A549 (cell line): Measurements from ENCODE around the gene TAX1BP1. TPM values are rescaled to one million over a fixed set of nuclear protein-coding genes. Genes with fewer than 3 reads are reported as not detected.

Source experiments
- ATAC-seq, 2 experiments: fragments of 200-7000 bp in 1 of 2; fragments of >200 bp in 1 of 2; cut with Nextera tagmentation in 1 of 2; cut with Tn5 transposase in 1 of 2; 3 replicates each; pipeline versions ENCODE4 v1.8.0 to v1.9.1; 2018 to 2020; ENCODE audit warnings: mild to moderate bottlenecking in 1 of 2, moderate library complexity in 1 of 2
- CTCF ChIA-PET: fragments of 300-600 bp; sonication (Branson Sonifier 250); formaldehyde crosslinking; extraction: SDS; loops from one replicate; lab custom pipeline; 2021; ENCODE audit warnings: antibody characterized with exemption, inconsistent platforms; lab: Yijun Ruan, JAX
- POLR2A ChIA-PET: fragments of 350-600 bp; formaldehyde crosslinking; extraction: SDS; loops from one replicate; lab custom pipeline; 2021; ENCODE audit warnings: antibody characterized with exemption, inconsistent platforms; lab: Yijun Ruan, JAX
- DNase-seq, 2 experiments: peaks; one replicate each; pipeline versions ENCODE4 v3.0.0 to v3.0.0-alpha.2; 2011 to 2016; ENCODE audit warnings: low read depth in 1 of 2, low spot score in 1 of 2
- FAIRE-seq: peaks from 2 replicates; lab custom pipeline; 2011; peaks lifted over from hg19 to GRCh38; lab: Jason Lieb, UNC
- H3K27ac ChIP-seq, 2 experiments: fragments of >200 bp; sonication (Bioruptor Twin); formaldehyde crosslinking; 3 replicates each; pipeline ENCODE4 v1.5.1; 2016 to 2017
- H3K4me1 ChIP-seq: fragments of >200 bp; sonication (Bioruptor Twin); formaldehyde crosslinking; 3 replicates; pipeline ENCODE4 v1.6.1; 2016
- H3K4me2 ChIP-seq: fragments of >200 bp; sonication (Bioruptor Twin); formaldehyde crosslinking; 3 replicates; pipeline ENCODE4 v1.6.1; 2016
- H3K4me3 ChIP-seq: fragments of >200 bp; sonication (Bioruptor Twin); formaldehyde crosslinking; 3 replicates; pipeline ENCODE4 v1.5.1; 2016
- H3K9me3 ChIP-seq: fragments of >200 bp; sonication (Bioruptor Twin); formaldehyde crosslinking; 3 replicates; pipeline ENCODE4 v1.6.1; 2016
- BHLHE40 ChIP-seq: IDR thresholded peaks from 2 replicates; pipeline ENCODE4 v1.6.1; 2012; ENCODE audit warnings: low read depth, low read length, inconsistent platforms
- CHD2 ChIP-seq: fragments of 150-350 bp; IDR thresholded peaks from 2 replicates; pipeline ENCODE4 v1.6.1; 2014; ENCODE audit warnings: low read length; ENCODE audit not compliant: partially characterized antibody
- FOSL2 ChIP-seq, 2 experiments: fragments of 450-650 bp in 1 of 2; fragments of >200 bp in 1 of 2; sonication (Bioruptor Twin) in 1 of 2; formaldehyde crosslinking; IDR thresholded peaks; 2 replicates each; pipeline versions ENCODE4 v1.5.0 to v1.6.1; 2016 to 2020; ENCODE audit warnings: mild to moderate bottlenecking in 1 of 2, moderate library complexity in 1 of 2
- HDAC2 ChIP-seq: fragments of 200-600 bp; sonication (generic); IDR thresholded peaks from 2 replicates; pipeline ENCODE4 v1.6.1; 2016
- HOXB13 ChIP-seq: fragments of 250-450 bp; sonication (Bioruptor Pico); IDR thresholded peaks from 2 replicates; pipeline ENCODE4 v1.5.0; 2020; ENCODE audit warnings: low read depth, mild to moderate bottlenecking, moderate library complexity
- JUN ChIP-seq, 2 experiments: fragments of >200 bp; sonication (Bioruptor Twin); formaldehyde crosslinking; IDR thresholded peaks; 2 replicates in 1 of 2; 3 replicates in 1 of 2; pipeline ENCODE4 v1.6.1; 2016 to 2017
- MYC ChIP-seq: IDR thresholded peaks from 2 replicates; pipeline ENCODE4 v1.6.1; 2012; ENCODE audit warnings: mild to moderate bottlenecking, inconsistent platforms, low read length, improper control_type of control experiment, borderline replicate concordance
- RARB ChIP-seq: fragments of 250-450 bp; sonication (Bioruptor Pico); IDR thresholded peaks from 2 replicates; pipeline ENCODE4 v1.8.0; 2021; ENCODE audit warnings: mild to moderate bottlenecking, moderate library complexity
- SMC3 ChIP-seq: fragments of >200 bp; sonication (Bioruptor Twin); formaldehyde crosslinking; IDR thresholded peaks from 3 replicates; pipeline ENCODE4 v1.6.1; 2018; ENCODE audit warnings: inconsistent platforms
- TFCP2L1 ChIP-seq: fragments of 250-450 bp; sonication (Bioruptor Pico); IDR thresholded peaks from 2 replicates; pipeline ENCODE4 v1.5.0; 2021; ENCODE audit warnings: mild to moderate bottlenecking
- ZNF302 ChIP-seq: fragments of 250-450 bp; sonication (Bioruptor Pico); IDR thresholded peaks from 2 replicates; pipeline ENCODE4 v1.9.0; 2021; ENCODE audit warnings: inconsistent platforms, mild to moderate bottlenecking, moderate library complexity
- ZSCAN20 ChIP-seq: fragments of 250-450 bp; sonication (Bioruptor Pico); IDR thresholded peaks from 2 replicates; pipeline ENCODE4 v1.8.0; 2022; ENCODE audit warnings: mild to moderate bottlenecking, moderate library complexity
- WGBS: methylation state at CpG from one replicate; pipeline ENCODE4 v1.1.6; 2017; ENCODE audit errors: missing lambda C conversion rate; 5-methylcytosine and 5-hydroxymethylcytosine counted together
- polyA plus RNA-seq, 4 experiments: library from polyadenylated mRNA; depleted of rRNA in 3 of 4; stranded (reverse); fragments of >200 nt; fragmentation: RNase III in 1 of 4; extraction: RNeasy Plus Mini Kit Qiagen cat#74134 plus additional on column Dnase treatment in 1 of 4; gene quantifications; 2 replicates in 3 of 4; 3 replicates in 1 of 4; pipeline ENCODE4 v1.2.3, GENCODE V29; 2011 to 2017
- TF ChIP-seq, protein P1 (sequence below): IDR thresholded peaks from 2 replicates; pipeline ENCODE4 v1.6.1; 2012
- TF ChIP-seq, protein P2 (sequence below): fragments of 200-600 bp; sonication (generic); IDR thresholded peaks from 2 replicates; pipeline ENCODE4 v1.6.1; 2016; ENCODE audit warnings: antibody characterized with exemption, mild to moderate bottlenecking, moderate library complexity
- TF ChIP-seq, protein P3 (sequence below): fragments of 250-450 bp; sonication (Bioruptor Pico); IDR thresholded peaks from 2 replicates; pipeline ENCODE4 v1.5.0; 2021; ENCODE audit warnings: mild to moderate bottlenecking, moderate library complexity, borderline replicate concordance
- TF ChIP-seq, protein P4 (sequence below): IDR thresholded peaks from 2 replicates; pipeline ENCODE4 v1.6.1; 2012
- TF ChIP-seq, protein P5 (sequence below): fragments of 250-450 bp; sonication (Bioruptor Pico); IDR thresholded peaks from 2 replicates; pipeline ENCODE4 v1.5.0; 2020; ENCODE audit warnings: low read depth, mild to moderate bottlenecking, moderate library complexity

The TAX1BP1 gene
- polyA plus RNA-seq, 2 of the 4 experiments (the other 2 are of a cell fraction), result 105 to 180 TPM

DNA sequence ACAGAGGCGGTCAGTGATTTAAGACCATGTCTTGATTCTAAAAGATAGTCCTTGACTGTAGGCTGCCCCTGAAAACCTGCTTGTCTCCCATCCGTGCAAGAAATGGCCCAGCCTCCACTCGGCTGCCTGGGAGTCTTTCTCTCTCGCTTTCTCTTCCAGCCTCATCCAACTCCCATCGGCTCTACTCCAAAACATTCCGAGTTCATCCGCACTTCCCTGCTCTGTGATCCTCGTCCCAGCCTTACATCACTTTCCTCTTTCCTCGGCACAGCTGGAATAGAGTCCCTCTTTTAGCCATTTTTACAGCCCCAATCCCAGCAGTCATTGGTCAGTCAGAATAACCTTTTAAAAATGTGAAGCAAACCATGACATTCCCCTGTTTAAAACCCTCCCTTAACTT, 135.1 kb downstream of the TAX1BP1 start:
- H3K4me3 ChIP-seq, result no peak overlapping the region
- peaks cover 15% of the 10 kb centered on the region for H3K4me1 ChIP-seq
- no peak overlapping the region for H3K4me2 ChIP-seq
- no peaks in the 10 kb centered on the region for H3K9me3 ChIP-seq
- TF ChIP-seq MYC, result no peak
- no peak for TF ChIP-seq HDAC2
- TF ChIP-seq, protein P1, sequence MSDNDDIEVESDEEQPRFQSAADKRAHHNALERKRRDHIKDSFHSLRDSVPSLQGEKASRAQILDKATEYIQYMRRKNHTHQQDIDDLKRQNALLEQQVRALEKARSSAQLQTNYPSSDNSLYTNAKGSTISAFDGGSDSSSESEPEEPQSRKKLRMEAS, result no peak
- TF ChIP-seq, protein P2, sequence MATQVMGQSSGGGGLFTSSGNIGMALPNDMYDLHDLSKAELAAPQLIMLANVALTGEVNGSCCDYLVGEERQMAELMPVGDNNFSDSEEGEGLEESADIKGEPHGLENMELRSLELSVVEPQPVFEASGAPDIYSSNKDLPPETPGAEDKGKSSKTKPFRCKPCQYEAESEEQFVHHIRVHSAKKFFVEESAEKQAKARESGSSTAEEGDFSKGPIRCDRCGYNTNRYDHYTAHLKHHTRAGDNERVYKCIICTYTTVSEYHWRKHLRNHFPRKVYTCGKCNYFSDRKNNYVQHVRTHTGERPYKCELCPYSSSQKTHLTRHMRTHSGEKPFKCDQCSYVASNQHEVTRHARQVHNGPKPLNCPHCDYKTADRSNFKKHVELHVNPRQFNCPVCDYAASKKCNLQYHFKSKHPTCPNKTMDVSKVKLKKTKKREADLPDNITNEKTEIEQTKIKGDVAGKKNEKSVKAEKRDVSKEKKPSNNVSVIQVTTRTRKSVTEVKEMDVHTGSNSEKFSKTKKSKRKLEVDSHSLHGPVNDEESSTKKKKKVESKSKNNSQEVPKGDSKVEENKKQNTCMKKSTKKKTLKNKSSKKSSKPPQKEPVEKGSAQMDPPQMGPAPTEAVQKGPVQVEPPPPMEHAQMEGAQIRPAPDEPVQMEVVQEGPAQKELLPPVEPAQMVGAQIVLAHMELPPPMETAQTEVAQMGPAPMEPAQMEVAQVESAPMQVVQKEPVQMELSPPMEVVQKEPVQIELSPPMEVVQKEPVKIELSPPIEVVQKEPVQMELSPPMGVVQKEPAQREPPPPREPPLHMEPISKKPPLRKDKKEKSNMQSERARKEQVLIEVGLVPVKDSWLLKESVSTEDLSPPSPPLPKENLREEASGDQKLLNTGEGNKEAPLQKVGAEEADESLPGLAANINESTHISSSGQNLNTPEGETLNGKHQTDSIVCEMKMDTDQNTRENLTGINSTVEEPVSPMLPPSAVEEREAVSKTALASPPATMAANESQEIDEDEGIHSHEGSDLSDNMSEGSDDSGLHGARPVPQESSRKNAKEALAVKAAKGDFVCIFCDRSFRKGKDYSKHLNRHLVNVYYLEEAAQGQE, result no peak
- TF ChIP-seq TFCP2L1 (CRISPR knock-in tag), result no peak
- TF ChIP-seq, protein P3, sequence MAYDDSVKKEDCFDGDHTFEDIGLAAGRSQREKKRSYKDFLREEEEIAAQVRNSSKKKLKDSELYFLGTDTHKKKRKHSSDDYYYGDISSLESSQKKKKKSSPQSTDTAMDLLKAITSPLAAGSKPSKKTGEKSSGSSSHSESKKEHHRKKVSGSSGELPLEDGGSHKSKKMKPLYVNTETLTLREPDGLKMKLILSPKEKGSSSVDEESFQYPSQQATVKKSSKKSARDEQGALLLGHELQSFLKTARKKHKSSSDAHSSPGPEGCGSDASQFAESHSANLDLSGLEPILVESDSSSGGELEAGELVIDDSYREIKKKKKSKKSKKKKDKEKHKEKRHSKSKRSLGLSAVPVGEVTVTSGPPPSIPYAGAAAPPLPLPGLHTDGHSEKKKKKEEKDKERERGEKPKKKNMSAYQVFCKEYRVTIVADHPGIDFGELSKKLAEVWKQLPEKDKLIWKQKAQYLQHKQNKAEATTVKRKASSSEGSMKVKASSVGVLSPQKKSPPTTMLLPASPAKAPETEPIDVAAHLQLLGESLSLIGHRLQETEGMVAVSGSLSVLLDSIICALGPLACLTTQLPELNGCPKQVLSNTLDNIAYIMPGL, result no peak
- no peak for TF ChIP-seq ZSCAN20 (CRISPR knock-in tag)
- TF ChIP-seq RARB (CRISPR knock-in tag), result no peak
- TF ChIP-seq SMC3, result no peak
- TF ChIP-seq, protein P4, sequence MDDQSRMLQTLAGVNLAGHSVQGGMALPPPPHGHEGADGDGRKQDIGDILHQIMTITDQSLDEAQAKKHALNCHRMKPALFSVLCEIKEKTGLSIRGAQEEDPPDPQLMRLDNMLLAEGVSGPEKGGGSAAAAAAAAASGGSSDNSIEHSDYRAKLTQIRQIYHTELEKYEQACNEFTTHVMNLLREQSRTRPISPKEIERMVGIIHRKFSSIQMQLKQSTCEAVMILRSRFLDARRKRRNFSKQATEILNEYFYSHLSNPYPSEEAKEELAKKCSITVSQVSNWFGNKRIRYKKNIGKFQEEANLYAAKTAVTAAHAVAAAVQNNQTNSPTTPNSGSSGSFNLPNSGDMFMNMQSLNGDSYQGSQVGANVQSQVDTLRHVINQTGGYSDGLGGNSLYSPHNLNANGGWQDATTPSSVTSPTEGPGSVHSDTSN, result no peak
- no peak for TF ChIP-seq BHLHE40
- TF ChIP-seq JUN (IDR thresholded peaks at IDR 0.05), result no peak
- no peak for TF ChIP-seq HOXB13 (CRISPR knock-in tag)
- FAIRE-seq, result no peak
- no peak overlapping the region for H3K27ac ChIP-seq
- DNase-seq, result no peak
- no peak for ATAC-seq
- CTCF ChIA-PET, result interaction anchor here (1.0 to 1.2 kb wide), 3 partner anchors 24 to 686 kb away, joined by 3 to 4 read pairs (median 4); no protein-coding TSS in a partner anchor
- POLR2A ChIA-PET, result no interaction called here
- 93% methylated on average over 9 of the region's 9 CpGs for whole genome bisulfite sequencing

DNA sequence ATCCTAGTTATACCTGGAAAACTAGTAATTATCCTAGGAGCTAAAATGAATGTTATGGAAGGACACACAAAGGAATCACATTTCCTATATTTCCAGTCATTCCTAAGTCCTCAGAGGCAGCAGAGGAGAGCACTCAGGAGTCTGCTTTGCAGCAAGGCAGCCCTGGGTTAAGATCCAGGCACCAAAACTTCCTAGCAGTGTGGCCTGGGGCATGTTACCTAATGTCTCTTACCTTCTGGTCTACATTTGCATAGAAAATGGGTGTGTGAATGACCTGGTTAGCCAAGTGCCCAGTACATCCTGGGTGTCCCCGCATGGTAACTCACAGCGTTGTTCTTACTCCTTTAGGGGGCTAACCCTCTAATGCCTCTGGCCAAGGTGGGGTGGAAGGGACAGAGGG, 135.9 kb downstream of the TAX1BP1 start:
- Histone ChIP-seq H3K4me1 (peaks cover 15% of the 10 kb centered on the region), H3K4me2 (no peak overlapping the region), H3K4me3 (no peak overlapping the region)
- DNase-seq, result no peak
- no peak for TF ChIP-seq BHLHE40
- TF ChIP-seq, protein P5, sequence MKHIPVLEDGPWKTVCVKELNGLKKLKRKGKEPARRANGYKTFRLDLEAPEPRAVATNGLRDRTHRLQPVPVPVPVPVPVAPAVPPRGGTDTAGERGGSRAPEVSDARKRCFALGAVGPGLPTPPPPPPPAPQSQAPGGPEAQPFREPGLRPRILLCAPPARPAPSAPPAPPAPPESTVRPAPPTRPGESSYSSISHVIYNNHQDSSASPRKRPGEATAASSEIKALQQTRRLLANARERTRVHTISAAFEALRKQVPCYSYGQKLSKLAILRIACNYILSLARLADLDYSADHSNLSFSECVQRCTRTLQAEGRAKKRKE, result no peak
- TF ChIP-seq CHD2, result no peak
- no peak for TF ChIP-seq FOSL2 (IDR thresholded peaks at IDR 0.05)
- no peak for TF ChIP-seq FOSL2 (CRISPR knock-in tag; IDR thresholded peaks at IDR 0.05)
- no peak for TF ChIP-seq ZNF302
- TF ChIP-seq, all 56 proteins: peak for 0
- H3K27ac ChIP-seq, result no peak overlapping the region
- no peaks in the 10 kb centered on the region for H3K9me3 ChIP-seq
- ATAC-seq, result no peak
- 91% methylated on average over 2 of the region's 2 CpGs for WGBS
- ChIA-PET POLR2A (no interaction called here), CTCF (interaction anchor here (0.9 to 1.2 kb wide), 3 partner anchors 23 to 697 kb away, joined by 3 to 4 read pairs (median 4); no protein-coding TSS in a partner anchor)
- FAIRE-seq, result no peak
